GM23248 (cell line): ENCODE measurements around the gene PDE3A. TPM values are rescaled to one million over a fixed set of nuclear protein-coding genes. Genes with fewer than 3 reads are reported as not detected.

Source experiments
- DNase-seq: peaks from one replicate; pipeline ENCODE4 v3.0.0-alpha.2; 2015
- H2AFZ ChIP-seq: fragments of 200-600 bp; sonication (generic); 2 replicates; pipeline ENCODE4 v1.6.1; 2016; ENCODE audit warnings: antibody characterized with exemption
- H3F3A ChIP-seq: fragments of 200-600 bp; sonication (generic); 2 replicates; pipeline ENCODE4 v1.6.1; 2016; ENCODE audit warnings: mild to moderate bottlenecking, antibody characterized with exemption, mixed run types; ENCODE audit not compliant: insufficient read depth
- H3K27ac ChIP-seq: fragments of 200-600 bp; sonication (generic); 2 replicates; pipeline ENCODE4 v1.5.1; 2016; ENCODE audit warnings: mild to moderate bottlenecking
- H3K27me3 ChIP-seq: fragments of 200-600 bp; sonication (generic); replicated peaks from 2 replicates; pipeline ENCODE4 v1.6.1; 2016; ENCODE audit warnings: mild to moderate bottlenecking; ENCODE audit not compliant: insufficient read depth
- H3K36me3 ChIP-seq: fragments of 200-600 bp; sonication (generic); 2 replicates; pipeline ENCODE4 v1.6.1; 2016; ENCODE audit warnings: low read depth, mild to moderate bottlenecking
- H3K4me1 ChIP-seq: fragments of 200-600 bp; sonication (generic); 2 replicates; pipeline ENCODE4 v1.6.1; 2016; ENCODE audit warnings: mild to moderate bottlenecking; ENCODE audit not compliant: insufficient read depth
- H3K4me2 ChIP-seq: fragments of 200-600 bp; sonication (generic); one replicate; pipeline ENCODE4 v1.6.1; 2016; ENCODE audit warnings: mild to moderate bottlenecking; ENCODE audit not compliant: unreplicated experiment
- H3K4me3 ChIP-seq: fragments of 200-600 bp; sonication (generic); 2 replicates; pipeline ENCODE4 v1.5.1; 2016; ENCODE audit warnings: mild to moderate bottlenecking
- H3K79me2 ChIP-seq: fragments of 200-600 bp; sonication (generic); 2 replicates; pipeline ENCODE4 v1.6.1; 2016; ENCODE audit warnings: mild to moderate bottlenecking; ENCODE audit not compliant: insufficient read depth
- H3K9ac ChIP-seq: fragments of 200-600 bp; sonication (generic); 2 replicates; pipeline ENCODE4 v1.6.1; 2016; ENCODE audit warnings: mild to moderate bottlenecking
- H3K9me2 ChIP-seq: fragments of 200-600 bp; sonication (generic); 2 replicates; pipeline ENCODE4 v1.6.1; 2016; ENCODE audit warnings: mixed run types, mild to moderate bottlenecking, moderate library complexity; ENCODE audit not compliant: insufficient read depth
- H3K9me3 ChIP-seq: fragments of 200-600 bp; sonication (generic); one replicate; pipeline ENCODE4 v1.6.1; 2017; ENCODE audit warnings: low read depth
- H4K20me1 ChIP-seq: fragments of 200-600 bp; sonication (generic); 2 replicates; pipeline ENCODE4 v1.6.0; 2016; ENCODE audit not compliant: insufficient read depth
- EZH2 ChIP-seq: fragments of 200-600 bp; sonication (generic); IDR thresholded peaks from 2 replicates; pipeline ENCODE4 v1.6.1; 2018; ENCODE audit warnings: antibody characterized with exemption, mild to moderate bottlenecking; ENCODE audit not compliant: insufficient read depth, poor library complexity, severe bottlenecking
- EZH2phosphoT487 ChIP-seq: fragments of 200-600 bp; sonication (generic); IDR thresholded peaks from 2 replicates; pipeline ENCODE4 v1.6.1; 2018; ENCODE audit warnings: antibody characterized with exemption, moderate library complexity, mild to moderate bottlenecking, low read depth; ENCODE audit not compliant: insufficient read depth
- WGBS, 2 experiments: methylation state at CpG; one replicate each; pipeline ENCODE4 v1.1.6; 2015 to 2017; ENCODE audit warnings: low lambda C conversion rate in 2 of 2, low coverage in 1 of 2; ENCODE audit errors: missing lambda C conversion rate in 2 of 2; 5-methylcytosine and 5-hydroxymethylcytosine counted together
- in situ Hi-C: fragments of 300-500 bp; cut with MboI; formaldehyde crosslinking; loops from 2 replicates; pipeline ENCODE4 v1.15.0; 2020
- polyA plus RNA-seq: library from polyadenylated mRNA; unstranded; fragments of >200 nt; fragmentation: Nextera tagmentation; extraction: Ambion mirVana; gene quantifications from 2 replicates; pipeline ENCODE4 v1.2.1, GENCODE V29; 2016
- total RNA-seq: library from RNA; depleted of rRNA; stranded (reverse); fragments of >200 nt; shearing (Covaris generic); gene quantifications from 2 replicates; pipeline ENCODE4 v1.2.3, GENCODE V29; 2014

PDE3A gene
- total and polyA plus RNA-seq, 2 experiments from 2014 or later = 0.11 to 0.43 TPM

DNA sequence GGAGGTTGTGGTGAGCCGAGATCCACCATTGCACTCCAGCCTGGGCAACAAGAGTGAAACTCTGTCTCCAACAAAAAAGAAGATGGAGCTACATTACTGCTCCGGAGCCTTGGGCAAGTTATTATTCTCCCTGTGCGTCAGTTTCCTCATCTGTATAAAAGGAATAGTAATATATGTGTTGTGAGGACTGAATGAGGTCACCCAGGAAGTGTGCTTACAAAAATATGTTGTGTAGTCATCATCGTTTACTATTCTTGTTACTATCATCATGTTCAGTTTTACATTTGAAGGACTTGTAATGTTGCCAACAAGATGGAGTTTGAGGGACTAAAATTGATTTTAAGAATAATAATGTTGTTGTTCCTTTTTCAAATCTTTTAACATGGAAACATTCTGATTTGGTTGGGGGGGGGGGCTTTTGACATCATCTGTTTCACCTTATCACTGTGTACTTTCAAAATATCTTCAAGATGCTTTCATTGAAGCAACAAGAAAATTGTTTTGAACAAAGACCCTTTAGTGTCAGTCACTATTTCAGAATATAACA is 156.8 kb downstream of the PDE3A start:
- no peak for DNase-seq
- Histone ChIP-seq H3F3A (0 out of 2 replicates have a peak, but pooled peaks cover 10% of the 10 kb centered on the region), H2AFZ (no peak overlapping the region), H3K36me3 (no peaks in the 10 kb centered on the region), H3K79me2 (no peaks in the 10 kb centered on the region), H3K4me3 (no peak overlapping the region), H3K9ac (no peak overlapping the region), H3K4me2 (no peak overlapping the region), H3K4me1 (peaks cover 9% of the 10 kb centered on the region), H3K9me3 (no peaks in the 10 kb centered on the region), H3K27ac (no peak overlapping the region), H4K20me1 (no peaks in the 10 kb centered on the region), H3K9me2 (no peaks in the 10 kb centered on the region), H3K27me3 (no peaks in the 10 kb centered on the region)
- in situ Hi-C loops = no loop called here
- TF ChIP-seq EZH2 (no peak), EZH2phosphoT487 (no peak)
- WGBS, 2 experiments = 83% methylated on average over 4 of the region's 4 CpGs

DNA sequence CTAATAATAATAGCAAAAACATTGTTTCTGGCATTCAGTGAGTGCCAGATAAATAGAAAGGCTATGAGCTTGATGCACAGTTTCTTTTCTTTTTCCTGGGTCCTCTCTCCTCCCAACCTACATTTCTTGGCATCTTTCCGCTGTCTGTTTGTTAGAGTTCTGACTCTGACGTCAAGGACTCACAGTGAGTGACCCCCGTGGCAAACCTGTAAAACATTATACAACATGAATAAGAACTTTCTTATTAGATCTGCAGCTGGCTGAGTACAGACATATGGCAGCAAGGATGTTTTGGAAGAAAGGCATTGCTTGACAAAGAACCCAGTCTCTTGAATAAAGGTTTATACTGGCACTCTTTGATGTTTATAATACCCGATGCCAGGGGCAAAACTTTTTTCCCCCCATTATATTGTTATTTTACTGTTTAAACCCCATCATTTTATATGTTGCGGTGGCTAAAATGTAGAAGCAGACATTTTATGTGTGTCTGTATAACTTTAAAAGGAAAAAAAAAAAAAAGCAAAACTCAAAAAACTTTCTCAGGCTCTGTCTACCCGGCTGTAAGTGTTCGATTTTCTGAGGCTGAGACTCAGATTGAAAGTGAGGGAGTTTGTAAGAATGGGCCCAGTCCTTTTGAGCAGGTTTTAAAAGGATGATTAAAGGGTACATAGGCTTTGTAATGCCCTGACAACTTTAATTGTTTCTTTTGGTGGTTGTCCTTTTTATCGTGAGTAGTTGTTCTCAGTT is 159.3 kb downstream of the PDE3A start:
- Histone ChIP-seq H4K20me1 (no peaks in the 10 kb centered on the region), H3K4me1 (peaks cover 9% of the 10 kb centered on the region), H3K27me3 (no peaks in the 10 kb centered on the region), H3K9me2 (no peaks in the 10 kb centered on the region), H3K4me3 (no peak overlapping the region), H3K36me3 (no peaks in the 10 kb centered on the region), H3K79me2 (no peaks in the 10 kb centered on the region), H2AFZ (no peak overlapping the region), H3F3A (0 out of 2 replicates have a peak, but pooled peaks cover 10% of the 10 kb centered on the region), H3K4me2 (no peak overlapping the region), H3K9ac (no peak overlapping the region), H3K9me3 (no peaks in the 10 kb centered on the region), H3K27ac (no peak overlapping the region)
- in situ Hi-C loops = no loop called here
- TF ChIP-seq EZH2 (no peak), EZH2phosphoT487 (no peak)
- no peak for DNase-seq
- 67 to 68% methylated on average over 8 of the region's 8 CpGs for WGBS, 2 experiments

DNA sequence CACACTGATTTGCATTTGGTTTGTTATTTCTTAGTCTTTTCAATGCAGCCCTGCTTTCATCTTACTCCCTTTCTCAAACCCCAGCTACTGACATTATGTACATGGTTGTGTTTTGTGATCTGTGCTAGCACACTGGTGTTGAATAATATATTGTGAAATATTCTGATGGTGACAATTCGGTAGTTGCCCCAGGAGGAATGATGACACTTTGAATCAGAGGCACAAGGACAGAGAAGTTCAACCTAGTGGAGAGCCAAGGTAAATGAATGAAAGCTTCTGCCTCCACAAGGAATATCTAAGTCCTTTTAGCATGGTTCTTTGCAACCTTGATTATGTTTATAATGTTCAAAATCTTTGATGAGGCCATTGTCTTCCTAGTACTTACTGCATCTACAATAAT is 159.9 kb downstream of the PDE3A start:
- DNase-seq = no peak
- WGBS, 2 experiments = 48 to 52% methylated on average over 1 of the region's 1 CpG
- H3K9me2 ChIP-seq = no peaks in the 10 kb centered on the region
- H3K79me2 ChIP-seq = no peaks in the 10 kb centered on the region
- no peaks in the 10 kb centered on the region for H4K20me1 ChIP-seq
- no peaks in the 10 kb centered on the region for H3K9me3 ChIP-seq
- no peak overlapping the region for H2AFZ ChIP-seq
- no peaks in the 10 kb centered on the region for H3K27me3 ChIP-seq
- no peak overlapping the region for H3K4me3 ChIP-seq
- in situ Hi-C loops = no loop called here
- no peak for TF ChIP-seq EZH2phosphoT487
- no peak for TF ChIP-seq EZH2
- no peak overlapping the region for H3K4me2 ChIP-seq
- H3K9ac ChIP-seq = no peak overlapping the region
- peaks cover 9% of the 10 kb centered on the region for H3K4me1 ChIP-seq
- 0 out of 2 replicates have a peak, but pooled peaks cover 10% of the 10 kb centered on the region for H3F3A ChIP-seq
- H3K36me3 ChIP-seq = no peaks in the 10 kb centered on the region
- H3K27ac ChIP-seq = no peak overlapping the region

DNA sequence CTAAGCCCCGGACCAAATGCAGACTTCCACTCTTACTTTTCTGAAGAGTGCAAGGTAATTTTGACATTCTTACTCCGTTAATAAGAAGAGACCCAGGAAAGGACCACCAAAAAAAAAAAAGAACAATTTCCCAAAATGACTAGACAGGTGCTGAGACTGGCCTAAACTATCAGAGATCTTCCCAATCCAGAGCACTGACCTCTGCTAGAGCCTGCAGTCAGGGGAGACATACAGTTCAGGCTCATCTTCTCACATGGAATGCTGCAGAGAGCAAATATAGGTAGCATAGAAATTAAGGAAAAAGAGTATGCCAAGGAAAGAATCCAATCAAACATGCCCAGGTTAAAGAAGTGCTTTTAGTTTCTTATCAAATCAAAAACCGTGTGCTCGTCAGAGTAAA is 177.9 kb downstream of the PDE3A start:
- H3K4me3 ChIP-seq = no peak overlapping the region
- H3K27me3 ChIP-seq = no peaks in the 10 kb centered on the region
- in situ Hi-C loops = no loop called here
- H3K9me3 ChIP-seq = no peaks in the 10 kb centered on the region
- no peaks in the 10 kb centered on the region for H3K9me2 ChIP-seq
- H3K9ac ChIP-seq = no peak overlapping the region
- 68 to 70% methylated on average over 4 of the region's 4 CpGs for WGBS, 2 experiments
- no peak overlapping the region for H3K27ac ChIP-seq
- no peak overlapping the region for H3K4me2 ChIP-seq
- H3K4me1 ChIP-seq = peaks cover 24% of the 10 kb centered on the region
- no peak for DNase-seq
- TF ChIP-seq EZH2 (no peak), EZH2phosphoT487 (no peak)
- no peaks in the 10 kb centered on the region for H3K36me3 ChIP-seq
- no peak overlapping the region for H2AFZ ChIP-seq
- H3K79me2 ChIP-seq = no peaks in the 10 kb centered on the region
- no peaks in the 10 kb centered on the region for H4K20me1 ChIP-seq
- H3F3A ChIP-seq = no peaks in the 10 kb centered on the region
